Nucleus accumbens (tissue), 56 donors: ENCODE data around the gene FANCE.
A peak's percentile ranks its signal among the peaks of the same experiment; 100 is the strongest.

Source experiments
- DNase-seq, 56 donors: peaks; one replicate each; lab custom pipeline; 2025; lab: John Stamatoyannopoulos, UW

FANCE gene

GRCh38 chr6:35495258-35496035, 43.3 kb downstream of the FANCE start:
- DNase-seq = no peak

- DNase-seq = peak in 5 of 56 donors; percentile 14 to 46 (median 28)
Observed at GRCh38 chr6:35496036-35496840, 44.1 kb downstream of the FANCE start.

- peak in 6 of 56 donors; percentile 23 to 69 (median 44) for DNase-seq
Observed at GRCh38 chr6:35496841-35497570, 44.9 kb downstream of the FANCE start, which contains the start of gene TEAD3. TSS of gene TEAD3 (minus strand) at chr6:35497079.

GRCh38 chr6:35497571-35498421, 45.7 kb downstream of the FANCE start:
- DNase-seq = peak in 2 of 56 donors; percentile 2 to 25

GRCh38 chr6:35498422-35499067, 46.4 kb downstream of the FANCE start:
- no peak for DNase-seq

GRCh38 chr6:35499372-35499771, 47.2 kb downstream of the FANCE start:
- no peak for DNase-seq

- no peak for DNase-seq
Observed at GRCh38 chr6:35500782-35501181, 48.6 kb downstream of the FANCE start.

- no peak for DNase-seq
Observed at GRCh38 chr6:35501784-35502183, 49.6 kb downstream of the FANCE start.

- DNase-seq = no peak
Observed at GRCh38 chr6:35503534-35503933, 51.4 kb downstream of the FANCE start.

- DNase-seq = no peak
Observed at GRCh38 chr6:35505999-35506412, 53.9 kb downstream of the FANCE start.

- DNase-seq = no peak
Observed at GRCh38 chr6:35506536-35506935, 54.4 kb downstream of the FANCE start.

GRCh38 chr6:35507221-35507620, 55.1 kb downstream of the FANCE start:
- DNase-seq = no peak

GRCh38 chr6:35508027-35508426, 55.9 kb downstream of the FANCE start:
- DNase-seq = no peak

GRCh38 chr6:35508542-35508941, 56.4 kb downstream of the FANCE start:
- DNase-seq = no peak

- DNase-seq = no peak
Observed at GRCh38 chr6:35510916-35511561, 58.9 kb downstream of the FANCE start.

- DNase-seq = no peak
Observed at GRCh38 chr6:35511562-35511941, 59.4 kb downstream of the FANCE start.

GRCh38 chr6:35512006-35512405, 59.9 kb downstream of the FANCE start:
- no peak for DNase-seq

GRCh38 chr6:35512740-35513139, 60.6 kb downstream of the FANCE start, which contains the start of gene TULP1:
TSS of gene TULP1 (minus strand) at chr6:35512896. CDS start at chr6:35512858, 38 bp downstream.
- DNase-seq = no peak

- no peak for DNase-seq
Observed at GRCh38 chr6:35514587-35514986, 62.4 kb downstream of the FANCE start.
